ENCODE data around the gene FIGNL2.
A peak's percentile ranks its signal among the peaks of the same experiment; 100 is the strongest.

Gene FIGNL2

GRCh38 chr12:51817027-51817953 is 31.2 kb downstream of the FIGNL2 start:
- TF ChIP-seq CTCF (conservative IDR thresholded peaks at IDR 0.05) (no peak), ZFX (IDR thresholded peaks at IDR 0.05) (no peak)
- H3K27ac ChIP-seq, result no peak overlapping the region

GRCh38 chr12:51815571-51815970 is 32.9 kb downstream of the FIGNL2 start:
- H3K27ac ChIP-seq, result no peak overlapping the region
- no peak for TF ChIP-seq ZFX (IDR thresholded peaks at IDR 0.05)
- TF ChIP-seq CTCF (conservative IDR thresholded peaks at IDR 0.05), result no peak

- H3K27ac ChIP-seq, result no peak overlapping the region
- TF ChIP-seq ZFX (IDR thresholded peaks at IDR 0.05) (no peak; the same call in 1 of the 2 replicates), CTCF (conservative IDR thresholded peaks at IDR 0.05) (peak; percentile 81)
Measured at GRCh38 chr12:51814311-51815088, 34.0 kb downstream of the FIGNL2 start.

GRCh38 chr12:51813931-51814310 is 34.6 kb downstream of the FIGNL2 start:
- TF ChIP-seq ZFX (IDR thresholded peaks at IDR 0.05), result no peak
- no peak overlapping the region for H3K27ac ChIP-seq

- H3K27ac ChIP-seq, result no peak overlapping the region
- no peak for TF ChIP-seq ZFX (IDR thresholded peaks at IDR 0.05)
- no peak for TF ChIP-seq CTCF (conservative IDR thresholded peaks at IDR 0.05)
Measured at GRCh38 chr12:51812871-51813270, 35.6 kb downstream of the FIGNL2 start.

- H3K27ac ChIP-seq, result no peak overlapping the region
- TF ChIP-seq ZFX (IDR thresholded peaks at IDR 0.05), result no peak
- no peak for TF ChIP-seq CTCF (conservative IDR thresholded peaks at IDR 0.05)
Measured at GRCh38 chr12:51811203-51812202, 37.0 kb downstream of the FIGNL2 start.

- TF ChIP-seq ZFX (IDR thresholded peaks at IDR 0.05), result no peak
- TF ChIP-seq CTCF (conservative IDR thresholded peaks at IDR 0.05), result no peak
- no peak overlapping the region for H3K27ac ChIP-seq
Measured at GRCh38 chr12:51809193-51809592, 39.3 kb downstream of the FIGNL2 start.
